ENCODE data around the gene CEP44. TPM values are rescaled to one million over a fixed set of nuclear protein-coding genes. Genes with fewer than 3 reads are reported as not detected.

The CEP44 gene
- total RNA-seq, 1 experiment from 2014 or later, result 16.5 TPM

Other genes starting within 250 kb of the CEP44 start
- gene FBXO8, start 244 bp upstream of the CEP44 start, total RNA-seq (2014; rRNA removed; shearing (Covaris generic)), result 21.4 and 32.3 TPM in 2 replicates
- gene HPGD, start 238.6 kb downstream of the CEP44 start, total RNA-seq (2014; rRNA removed; shearing (Covaris generic)), result 0.89 TPM in 1 of 2 replicates, not detected in the other

Measured in H4 (cell line).